Nephron progenitor cell (in vitro differentiated cells): Measurements from ENCODE around the gene RHBDF1.
"Not testable (repeated sequence)": the region's sequence is repeated elsewhere in the genome, so short reads cannot be mapped to it uniquely, and the experiment has no call there.

ENCODE experiments used
- DNase-seq: peaks from one replicate; pipeline ENCODE4 v3.0.0; 2021
- H3K27ac Mint-ChIP-seq: 2 replicates; pipeline ENCODE4 v1.8.0; 2021; ENCODE audit warnings: mild to moderate bottlenecking, moderate library complexity, mixed read lengths
- H3K27me3 Mint-ChIP-seq: 2 replicates; pipeline ENCODE4 v1.8.0; 2021; ENCODE audit warnings: mild to moderate bottlenecking, low read depth, mixed read lengths; ENCODE audit not compliant: poor library complexity
- H3K36me3 Mint-ChIP-seq: 2 replicates; pipeline ENCODE4 v1.8.0; 2021; ENCODE audit warnings: low read depth, mixed read lengths
- H3K4me1 Mint-ChIP-seq: 2 replicates; pipeline ENCODE4 v1.8.0; 2021; ENCODE audit warnings: mixed read lengths
- H3K4me3 Mint-ChIP-seq: 2 replicates; pipeline ENCODE4 v1.8.0; 2021; ENCODE audit warnings: mild to moderate bottlenecking, moderate library complexity, mixed read lengths
- H3K9me3 Mint-ChIP-seq: 2 replicates; pipeline ENCODE4 v1.8.0; 2021; ENCODE audit warnings: mild to moderate bottlenecking, moderate library complexity, mixed read lengths
- TF ChIP-seq, protein P1 (sequence below): fragments of 200-600 bp; sonication (generic); IDR thresholded peaks from 2 replicates; pipeline ENCODE4 v1.5.0; 2021; ENCODE audit warnings: antibody characterized with exemption

Gene RHBDF1

DNA sequence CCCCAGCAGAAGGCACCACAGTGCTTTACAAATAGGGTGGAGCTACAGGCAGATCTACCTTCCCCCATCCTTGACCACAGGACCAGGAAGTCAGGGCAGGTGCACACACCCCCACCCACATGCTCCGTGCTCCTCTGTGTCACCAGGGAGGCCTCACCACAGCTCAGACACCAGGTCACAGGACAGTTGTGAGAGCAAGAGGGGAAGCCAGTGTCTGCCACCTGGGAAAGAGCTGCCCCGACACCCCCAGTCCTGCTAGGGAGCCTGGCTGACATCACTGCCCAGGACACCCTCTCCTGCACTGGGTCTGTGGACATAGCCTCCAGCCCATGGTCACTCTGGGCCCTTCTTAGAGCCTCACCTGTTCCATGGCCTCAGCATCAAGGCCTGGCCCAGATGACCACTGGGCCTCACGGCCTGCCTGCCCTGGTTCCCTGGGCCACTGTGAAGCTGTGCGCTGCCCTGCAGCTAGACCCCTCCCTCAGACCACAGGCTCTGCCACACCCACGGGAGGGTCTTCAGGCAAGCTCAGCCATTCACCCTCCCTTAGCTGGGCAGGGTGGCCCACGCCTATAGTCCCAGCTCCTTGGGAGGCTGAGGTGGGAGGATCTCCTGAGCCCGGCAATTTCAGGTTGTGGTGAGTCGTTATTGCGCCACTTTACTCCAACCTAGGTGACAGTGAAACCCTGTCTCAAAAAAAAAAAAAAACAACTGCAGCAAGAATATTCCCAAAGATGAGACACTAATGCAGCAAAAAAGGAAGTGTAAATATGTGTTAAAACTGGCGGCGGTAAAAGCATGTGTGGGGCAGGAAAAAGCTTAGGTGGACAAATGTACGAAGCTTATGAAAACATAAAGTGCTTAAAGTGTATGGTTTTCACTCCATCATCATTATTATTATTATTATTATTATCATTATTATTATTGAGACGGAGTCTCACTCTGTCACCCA, 33.2 kb downstream of the RHBDF1 start:
- Mint-ChIP-seq H3K4me3 (no peak overlapping the region), H3K27me3 (no peaks in the 10 kb centered on the region), H3K4me1 (peaks cover 16% of the 10 kb centered on the region), H3K27ac (no peak overlapping the region), H3K9me3 (peaks cover 8% of the 10 kb centered on the region), H3K36me3 (peaks cover 35% of the 10 kb centered on the region)
- no peak for DNase-seq
- TF ChIP-seq, protein P1, sequence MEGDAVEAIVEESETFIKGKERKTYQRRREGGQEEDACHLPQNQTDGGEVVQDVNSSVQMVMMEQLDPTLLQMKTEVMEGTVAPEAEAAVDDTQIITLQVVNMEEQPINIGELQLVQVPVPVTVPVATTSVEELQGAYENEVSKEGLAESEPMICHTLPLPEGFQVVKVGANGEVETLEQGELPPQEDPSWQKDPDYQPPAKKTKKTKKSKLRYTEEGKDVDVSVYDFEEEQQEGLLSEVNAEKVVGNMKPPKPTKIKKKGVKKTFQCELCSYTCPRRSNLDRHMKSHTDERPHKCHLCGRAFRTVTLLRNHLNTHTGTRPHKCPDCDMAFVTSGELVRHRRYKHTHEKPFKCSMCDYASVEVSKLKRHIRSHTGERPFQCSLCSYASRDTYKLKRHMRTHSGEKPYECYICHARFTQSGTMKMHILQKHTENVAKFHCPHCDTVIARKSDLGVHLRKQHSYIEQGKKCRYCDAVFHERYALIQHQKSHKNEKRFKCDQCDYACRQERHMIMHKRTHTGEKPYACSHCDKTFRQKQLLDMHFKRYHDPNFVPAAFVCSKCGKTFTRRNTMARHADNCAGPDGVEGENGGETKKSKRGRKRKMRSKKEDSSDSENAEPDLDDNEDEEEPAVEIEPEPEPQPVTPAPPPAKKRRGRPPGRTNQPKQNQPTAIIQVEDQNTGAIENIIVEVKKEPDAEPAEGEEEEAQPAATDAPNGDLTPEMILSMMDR = no peak

DNA sequence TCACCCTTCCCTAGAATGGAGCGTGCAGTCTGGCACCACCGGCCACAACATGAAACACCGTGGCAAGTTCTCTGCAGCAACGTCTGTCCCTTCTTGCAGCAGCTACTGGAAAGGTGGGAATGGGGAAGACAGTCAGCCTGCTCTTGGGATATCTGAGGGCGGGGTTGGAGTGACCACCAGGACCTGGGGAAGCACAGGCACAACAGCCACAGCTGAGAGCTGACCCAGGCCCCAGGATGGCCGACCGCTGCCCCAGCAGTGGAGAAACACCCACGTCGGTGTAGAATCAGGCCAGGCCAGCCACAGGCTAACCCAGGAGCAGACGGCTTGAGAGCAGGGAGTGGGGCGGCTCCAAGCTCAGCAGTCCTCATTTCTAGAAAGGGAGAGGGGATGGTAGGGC, 34.2 kb downstream of the RHBDF1 start:
- H3K27ac Mint-ChIP-seq, H3K9me3 Mint-ChIP-seq, H3K4me3 Mint-ChIP-seq, DNase-seq, H3K27me3 Mint-ChIP-seq: not testable (repeated sequence)
- peaks cover 25% of the 10 kb centered on the region for H3K36me3 Mint-ChIP-seq
- peaks cover 24% of the 10 kb centered on the region for H3K4me1 Mint-ChIP-seq

DNA sequence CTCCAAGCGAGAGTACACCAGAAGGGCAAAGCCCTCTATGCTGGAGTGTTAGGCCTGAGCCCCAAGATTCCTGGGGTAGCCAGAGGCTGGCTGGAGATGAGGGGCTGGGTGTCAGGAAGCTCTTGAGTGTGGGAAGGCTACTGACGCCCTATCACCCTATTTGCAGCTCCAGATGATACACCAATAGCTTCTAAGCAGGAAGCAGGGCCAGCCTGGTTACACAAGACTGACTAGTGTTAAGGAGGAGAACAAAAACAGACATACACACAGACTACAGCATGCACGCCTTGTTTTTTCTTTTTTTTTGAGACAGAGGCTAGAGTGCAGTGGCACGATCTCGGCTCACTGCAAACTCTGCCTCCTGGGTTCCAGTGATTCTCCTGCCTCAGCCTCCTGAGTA, 34.9 kb downstream of the RHBDF1 start:
- no peak for DNase-seq
- Mint-ChIP-seq H3K36me3 (peaks cover 18% of the 10 kb centered on the region), H3K9me3 (peaks cover 8% of the 10 kb centered on the region), H3K4me3 (no peak overlapping the region), H3K27ac (no peak overlapping the region), H3K27me3 (no peaks in the 10 kb centered on the region), H3K4me1 (peaks cover 24% of the 10 kb centered on the region)
- TF ChIP-seq, protein P1 = no peak

DNA sequence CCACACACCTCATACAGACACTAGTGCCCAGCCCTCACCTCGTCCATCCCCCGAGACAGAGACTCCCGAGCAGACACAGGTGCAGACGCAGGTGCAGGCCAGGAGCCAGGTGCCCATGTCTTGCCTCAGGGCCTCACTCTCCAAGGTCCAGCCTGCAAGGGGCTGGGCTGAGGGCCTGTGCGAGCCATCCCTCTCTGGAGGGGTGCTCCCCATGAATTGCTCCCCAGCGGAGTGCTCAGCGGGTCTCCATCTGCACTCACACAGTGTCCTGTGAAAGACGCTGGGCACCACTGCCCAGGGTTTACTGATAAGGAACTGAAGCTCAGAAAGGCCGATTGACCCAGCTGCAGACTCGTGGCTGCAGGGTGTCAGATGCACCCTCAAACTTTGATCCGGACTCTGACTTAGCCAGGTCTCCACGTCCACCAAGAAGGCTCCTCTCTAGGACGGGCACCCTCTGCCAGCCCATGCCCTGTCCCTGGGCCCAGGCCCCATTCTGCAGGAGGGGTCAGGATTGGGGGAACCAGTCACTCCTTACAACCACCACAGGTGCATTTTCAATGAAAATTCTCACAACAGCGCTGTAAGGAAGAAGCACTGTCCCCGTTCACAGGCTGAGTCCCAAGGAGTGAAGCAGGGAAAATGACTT, 36.0 kb downstream of the RHBDF1 start:
- H3K27ac Mint-ChIP-seq = no peak overlapping the region
- no peak for DNase-seq

DNA sequence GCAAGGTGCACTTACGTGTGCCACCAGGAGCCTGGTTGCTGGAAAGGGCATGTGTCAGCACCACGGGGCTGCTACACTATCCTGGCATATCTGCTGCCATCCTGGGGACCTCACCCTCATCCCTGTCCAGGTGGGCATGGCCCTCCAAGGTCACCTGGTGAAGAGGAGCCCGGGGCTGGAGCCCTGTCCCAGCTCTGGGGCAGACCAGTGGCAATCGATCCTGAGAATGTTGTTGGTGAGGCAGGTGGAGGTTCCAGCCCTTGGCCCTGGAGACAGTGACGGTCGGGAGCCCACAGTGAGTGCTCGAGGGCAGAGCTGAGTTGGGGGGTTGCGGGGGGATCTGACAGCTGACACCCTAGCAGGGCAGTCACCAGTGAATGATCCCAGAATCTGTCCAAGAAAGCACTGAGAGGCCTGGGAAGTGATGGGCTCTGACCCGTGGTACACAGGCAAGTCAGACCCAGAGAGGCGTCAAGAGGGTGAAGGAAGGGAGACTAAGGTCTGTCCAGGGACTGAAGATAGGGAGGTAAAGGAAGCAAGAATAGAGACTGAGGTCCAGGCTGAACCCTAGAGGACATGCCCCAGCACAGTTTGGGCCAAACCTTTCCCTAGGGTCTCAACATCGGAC, 36.6 kb downstream of the RHBDF1 start:
- Mint-ChIP-seq H3K9me3 (no peaks in the 10 kb centered on the region), H3K27me3 (no peaks in the 10 kb centered on the region), H3K27ac (no peak overlapping the region), H3K36me3 (peaks cover under 1% of the 10 kb centered on the region), H3K4me3 (no peak overlapping the region), H3K4me1 (peaks cover 24% of the 10 kb centered on the region)
- TF ChIP-seq, protein P1 = no peak
- no peak for DNase-seq

More for the DNA sequence above, 36.0 kb downstream of the RHBDF1 start:
- peaks cover 24% of the 10 kb centered on the region for H3K4me1 Mint-ChIP-seq
- H3K36me3 Mint-ChIP-seq = peaks cover 8% of the 10 kb centered on the region
- H3K27me3 Mint-ChIP-seq = no peaks in the 10 kb centered on the region
- TF ChIP-seq, protein P1 = no peak
- H3K4me3 Mint-ChIP-seq = no peak overlapping the region
- H3K9me3 Mint-ChIP-seq = no peaks in the 10 kb centered on the region

DNA sequence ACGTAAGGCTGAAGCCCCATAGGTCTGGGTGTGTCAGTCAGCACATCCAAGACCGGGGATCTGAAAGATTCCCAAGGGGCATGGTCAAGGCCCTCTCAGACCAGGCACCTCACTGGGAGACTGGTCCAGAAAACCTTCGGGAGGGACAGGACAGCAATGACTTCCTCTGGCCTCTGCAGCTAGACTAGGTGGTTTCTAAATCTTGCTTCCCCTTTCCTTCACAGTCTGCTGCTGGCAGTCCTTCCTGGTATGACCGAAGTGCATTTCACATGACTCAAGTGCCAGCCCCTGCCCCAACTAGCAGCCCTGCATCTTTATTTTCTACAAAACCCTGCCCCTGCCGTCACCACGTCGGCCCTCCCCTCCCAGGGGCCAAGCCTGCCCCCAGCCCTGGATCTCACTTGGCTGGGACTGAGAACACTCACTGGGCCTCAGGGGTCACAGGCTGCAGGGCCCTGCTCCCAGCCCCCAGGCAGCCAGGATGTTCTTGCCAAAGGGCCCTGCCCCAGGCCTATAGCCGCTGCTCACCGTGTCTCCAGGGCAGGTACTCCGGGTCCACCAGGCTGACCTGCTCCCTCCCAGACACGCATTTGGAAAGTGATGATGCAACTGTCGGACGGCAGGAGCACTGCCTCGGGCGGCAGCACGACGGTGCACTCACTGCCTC, 37.3 kb downstream of the RHBDF1 start:
- Mint-ChIP-seq H3K4me1 (peaks cover 24% of the 10 kb centered on the region), H3K27ac (peak overlapping the region; percentile 44), H3K36me3 (no peaks in the 10 kb centered on the region), H3K27me3 (no peaks in the 10 kb centered on the region), H3K9me3 (no peaks in the 10 kb centered on the region), H3K4me3 (no peak overlapping the region)
- TF ChIP-seq, protein P1 = no peak
- DNase-seq = no peak
